ENCODE results near the gene ASCL5.

ASCL5 gene

GRCh38 chr1:201112926-201113325, 14.1 kb downstream of the ASCL5 start:
- peaks cover 8% of the 10 kb centered on the region for H3K27me3 ChIP-seq (ENCODE audit: insufficient read depth, low read length)
- no peak overlapping the region for H3K14ac ChIP-seq (ENCODE audit: low read length)
- H3K18ac ChIP-seq (ENCODE audit: low read length) = no peak overlapping the region
- H2BK5ac ChIP-seq (ENCODE audit: low read depth, low read length, poor library complexity) = no peak overlapping the region
- no peak overlapping the region for H4K91ac ChIP-seq (ENCODE audit: low read depth, low read length)
- no peaks in the 10 kb centered on the region for H3K36me3 ChIP-seq (ENCODE audit: control insufficient read depth in 1 of 2, insufficient read depth in 2 of 2, low read length in 2 of 2)
- DNase-seq = peak in 1 of 2 donors; percentile 1
- no peaks in the 10 kb centered on the region for H3K9me3 ChIP-seq (ENCODE audit: insufficient read depth, low read depth, low read length)
- H3K4ac ChIP-seq (ENCODE audit: low read depth, low read length) = no peak overlapping the region
- no peak overlapping the region for H3K4me3 ChIP-seq (ENCODE audit: low read depth, low read length)
- H4K8ac ChIP-seq (ENCODE audit: low read depth, low read length) = no peak overlapping the region
- no peak overlapping the region for H3K4me2 ChIP-seq (ENCODE audit: low read length)
- no peaks in the 10 kb centered on the region for H3K79me1 ChIP-seq (ENCODE audit: low read length)
- no CpG with 5 or more reads among the region's 3 CpGs for WGBS (ENCODE audit: extremely low coverage, insufficient coverage, insufficient read length)
- no peaks in the 10 kb centered on the region for H3K79me2 ChIP-seq (ENCODE audit: control insufficient read depth, insufficient read depth, low read length, poor library complexity)
- no peak overlapping the region for H2BK120ac ChIP-seq (ENCODE audit: insufficient read depth, low read length, poor library complexity)
- H2BK12ac ChIP-seq (ENCODE audit: low read length) = no peak overlapping the region
- H3K27ac ChIP-seq (ENCODE audit: low read depth, low read length) = no peak overlapping the region
- H3K4me1 ChIP-seq (ENCODE audit: control insufficient read depth in 1 of 2, insufficient read depth in 2 of 2, low read length in 2 of 2) = peaks cover 5 to 6% of the 10 kb centered on the region in 2 experiments
- H3K9ac ChIP-seq (ENCODE audit: low read length) = no peak overlapping the region
- H2AFZ ChIP-seq (ENCODE audit: insufficient read depth, low read length, poor library complexity) = no peak overlapping the region
- H3K23ac ChIP-seq (ENCODE audit: low read length) = no peak overlapping the region
- H2AK5ac ChIP-seq (ENCODE audit: low read length) = no peak overlapping the region
- H4K12ac ChIP-seq (ENCODE audit: low read depth, low read length) = no peak overlapping the region

GRCh38 chr1:201112173-201112731, 14.7 kb downstream of the ASCL5 start, which contains the start of gene CACNA1S:
CACNA1S (minus strand) TSS chr1:201112426; CDS start chr1:201112339, 87 bp downstream.
- Histone ChIP-seq H3K14ac (ENCODE audit: low read length) (no peak within 1 kb of the TSS), H3K9ac (ENCODE audit: low read length) (no peak within 1 kb of the TSS), H3K27me3 (ENCODE audit: insufficient read depth, low read length) (peaks cover 8% of the 10 kb centered on the region), H3K4me1 (ENCODE audit: control insufficient read depth in 1 of 2, insufficient read depth in 2 of 2, low read length in 2 of 2) (peaks cover 5 to 6% of the 10 kb centered on the region in 2 experiments), H3K27ac (ENCODE audit: low read depth, low read length) (no peak within 1 kb of the TSS), H3K18ac (ENCODE audit: low read length) (no peak within 1 kb of the TSS), H3K9me3 (ENCODE audit: insufficient read depth, low read depth, low read length) (no peaks in the 10 kb centered on the region), H3K4me3 (ENCODE audit: low read depth, low read length) (no peak within 1 kb of the TSS), H2BK5ac (ENCODE audit: low read depth, low read length, poor library complexity) (no peak within 1 kb of the TSS), H2AK5ac (ENCODE audit: low read length) (no peak within 1 kb of the TSS), H3K36me3 (ENCODE audit: control insufficient read depth in 1 of 2, insufficient read depth in 2 of 2, low read length in 2 of 2) (no peaks in the 10 kb centered on the region), H3K23ac (ENCODE audit: low read length) (no peak within 1 kb of the TSS), H2BK120ac (ENCODE audit: insufficient read depth, low read length, poor library complexity) (peak within 1 kb of the TSS; percentile 17), H4K12ac (ENCODE audit: low read depth, low read length) (no peak within 1 kb of the TSS), H4K91ac (ENCODE audit: low read depth, low read length) (no peak within 1 kb of the TSS), H3K4me2 (ENCODE audit: low read length) (no peak within 1 kb of the TSS), H3K4ac (ENCODE audit: low read depth, low read length) (no peak within 1 kb of the TSS), H3K79me1 (ENCODE audit: low read length) (no peaks in the 10 kb centered on the region), H4K8ac (ENCODE audit: low read depth, low read length) (no peak within 1 kb of the TSS), H3K79me2 (ENCODE audit: control insufficient read depth, insufficient read depth, low read length, poor library complexity) (no peaks in the 10 kb centered on the region), H2AFZ (ENCODE audit: insufficient read depth, low read length, poor library complexity) (no peak within 1 kb of the TSS), H2BK12ac (ENCODE audit: low read length) (no peak within 1 kb of the TSS)
- DNase-seq = no peak
- no CpG with 5 or more reads among the region's 9 CpGs for WGBS (ENCODE audit: extremely low coverage, insufficient coverage, insufficient read length)

DNA sequence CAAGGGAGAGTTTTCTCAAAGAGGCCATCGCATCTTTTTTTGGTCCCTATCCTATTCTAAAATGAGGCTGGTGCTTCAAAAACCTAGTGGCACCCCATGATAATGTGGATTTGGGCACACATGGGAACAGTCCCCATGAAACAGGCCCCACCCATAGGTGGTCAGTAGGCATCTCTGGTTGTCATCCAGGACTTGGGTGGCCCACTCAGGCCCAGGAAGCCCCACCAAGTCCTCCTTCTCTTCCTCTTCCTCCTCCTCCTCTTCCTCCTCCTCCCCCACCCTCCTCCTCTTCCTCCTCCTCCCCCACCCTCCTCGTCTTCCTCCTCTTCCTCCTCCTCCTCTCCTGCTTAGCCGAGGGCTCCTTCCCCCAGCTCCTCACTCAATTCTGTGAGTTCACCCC, 15.3 kb downstream of the ASCL5 start:
- Histone ChIP-seq H3K27me3 (ENCODE audit: insufficient read depth, low read length) (peaks cover 8% of the 10 kb centered on the region), H4K91ac (ENCODE audit: low read depth, low read length) (no peak overlapping the region), H3K14ac (ENCODE audit: low read length) (no peak overlapping the region), H3K79me2 (ENCODE audit: control insufficient read depth, insufficient read depth, low read length, poor library complexity) (no peaks in the 10 kb centered on the region), H3K9me3 (ENCODE audit: insufficient read depth, low read depth, low read length) (no peaks in the 10 kb centered on the region), H3K23ac (ENCODE audit: low read length) (no peak overlapping the region), H2BK5ac (ENCODE audit: low read depth, low read length, poor library complexity) (no peak overlapping the region), H3K18ac (ENCODE audit: low read length) (no peak overlapping the region), H2BK120ac (ENCODE audit: insufficient read depth, low read length, poor library complexity) (no peak overlapping the region), H3K4me3 (ENCODE audit: low read depth, low read length) (no peak overlapping the region), H2AK5ac (ENCODE audit: low read length) (no peak overlapping the region), H3K4ac (ENCODE audit: low read depth, low read length) (no peak overlapping the region), H3K9ac (ENCODE audit: low read length) (no peak overlapping the region), H3K4me2 (ENCODE audit: low read length) (no peak overlapping the region), H4K12ac (ENCODE audit: low read depth, low read length) (no peak overlapping the region), H3K27ac (ENCODE audit: low read depth, low read length) (no peak overlapping the region), H2AFZ (ENCODE audit: insufficient read depth, low read length, poor library complexity) (no peak overlapping the region), H4K8ac (ENCODE audit: low read depth, low read length) (no peak overlapping the region), H3K79me1 (ENCODE audit: low read length) (no peaks in the 10 kb centered on the region), H2BK12ac (ENCODE audit: low read length) (no peak overlapping the region), H3K4me1 (ENCODE audit: control insufficient read depth in 1 of 2, insufficient read depth in 2 of 2, low read length in 2 of 2) (peaks cover 5 to 6% of the 10 kb centered on the region in 2 experiments), H3K36me3 (ENCODE audit: control insufficient read depth in 1 of 2, insufficient read depth in 2 of 2, low read length in 2 of 2) (no peaks in the 10 kb centered on the region)
- no CpG with 5 or more reads among the region's 3 CpGs for WGBS (ENCODE audit: extremely low coverage, insufficient coverage, insufficient read length)
- no peak for DNase-seq

- H3K4me2 ChIP-seq (ENCODE audit: low read length) = no peak overlapping the region
- no peaks in the 10 kb centered on the region for H3K79me2 ChIP-seq (ENCODE audit: control insufficient read depth, insufficient read depth, low read length, poor library complexity)
- no peak overlapping the region for H4K8ac ChIP-seq (ENCODE audit: low read depth, low read length)
- no peak overlapping the region for H2AFZ ChIP-seq (ENCODE audit: insufficient read depth, low read length, poor library complexity)
- peak; percentile 22 to 80 for DNase-seq
- H2BK5ac ChIP-seq (ENCODE audit: low read depth, low read length, poor library complexity) = no peak overlapping the region
- H3K79me1 ChIP-seq (ENCODE audit: low read length) = no peaks in the 10 kb centered on the region
- no peak overlapping the region for H3K23ac ChIP-seq (ENCODE audit: low read length)
- no peak overlapping the region for H3K18ac ChIP-seq (ENCODE audit: low read length)
- H2BK120ac ChIP-seq (ENCODE audit: insufficient read depth, low read length, poor library complexity) = no peak overlapping the region
- H3K36me3 ChIP-seq (ENCODE audit: control insufficient read depth in 1 of 2, insufficient read depth in 2 of 2, low read length in 2 of 2) = no peaks in the 10 kb centered on the region
- H3K27me3 ChIP-seq (ENCODE audit: insufficient read depth, low read length) = peaks cover 8% of the 10 kb centered on the region
- no peak overlapping the region for H2BK12ac ChIP-seq (ENCODE audit: low read length)
- no peak overlapping the region for H3K4me3 ChIP-seq (ENCODE audit: low read depth, low read length)
- no peaks in the 10 kb centered on the region for H3K9me3 ChIP-seq (ENCODE audit: insufficient read depth, low read depth, low read length)
- no peak overlapping the region for H3K27ac ChIP-seq (ENCODE audit: low read depth, low read length)
- no peak overlapping the region for H3K14ac ChIP-seq (ENCODE audit: low read length)
- H3K4ac ChIP-seq (ENCODE audit: low read depth, low read length) = no peak overlapping the region
- no peak overlapping the region for H4K12ac ChIP-seq (ENCODE audit: low read depth, low read length)
- peaks cover 5 to 6% of the 10 kb centered on the region in 2 experiments for H3K4me1 ChIP-seq (ENCODE audit: control insufficient read depth in 1 of 2, insufficient read depth in 2 of 2, low read length in 2 of 2)
- H4K91ac ChIP-seq (ENCODE audit: low read depth, low read length) = no peak overlapping the region
- H2AK5ac ChIP-seq (ENCODE audit: low read length) = no peak overlapping the region
- no peak overlapping the region for H3K9ac ChIP-seq (ENCODE audit: low read length)
- WGBS (ENCODE audit: extremely low coverage, insufficient coverage, insufficient read length) = no CpG with 5 or more reads among the region's 7 CpGs
Measured at GRCh38 chr1:201111156-201111555, 15.8 kb downstream of the ASCL5 start.
